Prostate gland (tissue), 2 donors: ENCODE measurements around the gene PCLO. TPM values are rescaled to one million over a fixed set of nuclear protein-coding genes. Genes with fewer than 3 reads are reported as not detected.
"Not testable (repeated sequence)": the region's sequence is repeated elsewhere in the genome, so short reads cannot be mapped to it uniquely, and the experiment has no call there.

Experiments
- DNase-seq: peaks from one replicate; pipeline ENCODE4 v3.0.0-alpha.2; 2019; ENCODE audit warnings: low spot score
- H3K27ac ChIP-seq, 2 donors: fragments of 200-600 bp; sonication (generic); 2 replicates each; pipeline ENCODE4 v1.5.1; 2017 to 2019
- H3K27me3 ChIP-seq: fragments of 200-600 bp; sonication (generic); replicated peaks from 2 replicates; pipeline ENCODE4 v1.5.1; 2019; ENCODE audit not compliant: insufficient read depth
- H3K36me3 ChIP-seq, 2 donors: fragments of 200-600 bp; sonication (generic); 1 replicate in 1 of 2; 2 replicates in 1 of 2; pipeline versions ENCODE4 v1.5.1 to v1.8.1; 2017 to 2019
- H3K4me1 ChIP-seq: fragments of 200-600 bp; sonication (generic); replicated peaks from 2 replicates; pipeline ENCODE4 v1.5.1; 2019
- H3K4me3 ChIP-seq, 2 donors: fragments of 200-600 bp; sonication (generic); 2 replicates each; pipeline ENCODE4 v1.5.1; 2017 to 2019
- H3K9me3 ChIP-seq: fragments of 200-600 bp; sonication (generic); 2 replicates; pipeline ENCODE4 v1.5.1; 2017
- CTCF ChIP-seq, 4 experiments: fragments of 200-600 bp in 2 of 4; fragments of 450-650 bp in 2 of 4; sonication (generic) in 2 of 4; IDR thresholded peaks; 1 replicate in 3 of 4; 2 replicates in 1 of 4; pipeline ENCODE4 v1.5.1; 2016 to 2019; ENCODE audit warnings: antibody characterized with exemption in 4 of 4, mild to moderate bottlenecking in 2 of 4, moderate library complexity in 2 of 4
- POLR2A ChIP-seq: fragments of 450-650 bp; IDR thresholded peaks from one replicate; pipeline ENCODE4 v1.6.1; 2016; ENCODE audit warnings: antibody characterized with exemption, mild to moderate bottlenecking
- POLR2AphosphoS5 ChIP-seq: sonication (generic); formaldehyde crosslinking; IDR thresholded peaks from one replicate; pipeline ENCODE4 v1.6.1; 2017; ENCODE audit warnings: antibody characterized with exemption
- WGBS: methylation state at CpG from one replicate; pipeline ENCODE4 v1.1.5; 2018; 5-methylcytosine and 5-hydroxymethylcytosine counted together
- intact Hi-C: fragments of 100-400 bp; cut with DNase I; formaldehyde crosslinking; loops from one replicate; pipeline ENCODE4 v1.14.2; 2022
- total RNA-seq, 2 donors: library from RNA; depleted of rRNA; stranded (reverse); fragments of >200 nt; gene quantifications; one replicate each; pipeline ENCODE4 v1.1.0, GENCODE V29; 2016

The PCLO gene
- total RNA-seq, 2 donors from 2014 or later, result 14.5 to 25.2 TPM

- DNase-seq, result no peak
- Histone ChIP-seq H3K27ac (no peak overlapping the region), H3K9me3 (no peaks in the 10 kb centered on the region), H3K4me3 (no peak overlapping the region), H3K4me1 (no peaks in the 10 kb centered on the region), H3K27me3 (no peaks in the 10 kb centered on the region), H3K36me3 (no peaks in the 10 kb centered on the region)
- intact Hi-C loops, result no loop called here
- TF ChIP-seq POLR2A, result no peak
- WGBS, result 86% methylated on average over 3 of the region's 3 CpGs
Measured at GRCh38 chr7:82897500-82897899, 265.2 kb downstream of the PCLO start.

- H3K27me3 ChIP-seq, H3K36me3 ChIP-seq, H3K27ac ChIP-seq, H3K4me3 ChIP-seq, H3K9me3 ChIP-seq, intact Hi-C loops, DNase-seq, H3K4me1 ChIP-seq: not testable (repeated sequence)
- 70% methylated on average over 7 of the region's 7 CpGs for WGBS
Measured at GRCh38 chr7:82894341-82894740, 268.3 kb downstream of the PCLO start.

GRCh38 chr7:82886324-82886723 lies 276.4 kb downstream of the PCLO start:
- intact Hi-C loops, result no loop called here
- no peak overlapping the region for H3K4me3 ChIP-seq
- no peaks in the 10 kb centered on the region for H3K27me3 ChIP-seq
- TF ChIP-seq CTCF (IDR thresholded peaks at IDR 0.05) (no peak), POLR2A (no peak), POLR2AphosphoS5 (no peak)
- H3K4me1 ChIP-seq, result no peaks in the 10 kb centered on the region
- no peak for DNase-seq
- H3K27ac ChIP-seq, result no peak overlapping the region
- no peaks in the 10 kb centered on the region for H3K9me3 ChIP-seq
- 37% methylated on average over 1 of the region's 1 CpG for whole genome bisulfite sequencing
- no peaks in the 10 kb centered on the region for H3K36me3 ChIP-seq

GRCh38 chr7:82865856-82866255 lies 296.8 kb downstream of the PCLO start:
- 84% methylated on average over 6 of the region's 6 CpGs for WGBS
- Histone ChIP-seq H3K27ac (no peak overlapping the region), H3K4me3 (no peak overlapping the region), H3K36me3 (no peaks in the 10 kb centered on the region), H3K4me1 (no peaks in the 10 kb centered on the region), H3K9me3 (no peaks in the 10 kb centered on the region), H3K27me3 (no peaks in the 10 kb centered on the region)
- DNase-seq, result no peak
- intact Hi-C loops, result no loop called here
- TF ChIP-seq POLR2AphosphoS5 (no peak), POLR2A (no peak), CTCF (IDR thresholded peaks at IDR 0.05) (no peak)

- H3K4me3 ChIP-seq, result no peak overlapping the region
- no peaks in the 10 kb centered on the region for H3K4me1 ChIP-seq
- no peaks in the 10 kb centered on the region for H3K27me3 ChIP-seq
- no peak for DNase-seq
- TF ChIP-seq POLR2A (no peak), CTCF (IDR thresholded peaks at IDR 0.05) (no peak)
- intact Hi-C loops, result no loop called here
- WGBS, result 88% methylated on average over 1 of the region's 1 CpG
- H3K27ac ChIP-seq, result no peak overlapping the region
- H3K9me3 ChIP-seq, result no peaks in the 10 kb centered on the region
- H3K36me3 ChIP-seq, result no peaks in the 10 kb centered on the region
Measured at GRCh38 chr7:82859106-82859850, 303.4 kb downstream of the PCLO start.

GRCh38 chr7:82851121-82851520 lies 311.6 kb downstream of the PCLO start:
- DNase-seq, result no peak
- 91% methylated on average over 4 of the region's 4 CpGs for WGBS
- intact Hi-C loops, result no loop called here
- Histone ChIP-seq H3K4me1 (no peaks in the 10 kb centered on the region), H3K4me3 (no peak overlapping the region), H3K27me3 (no peaks in the 10 kb centered on the region), H3K9me3 (no peaks in the 10 kb centered on the region), H3K36me3 (no peaks in the 10 kb centered on the region), H3K27ac (no peak overlapping the region)
- TF ChIP-seq POLR2AphosphoS5 (no peak), POLR2A (no peak), CTCF (IDR thresholded peaks at IDR 0.05) (no peak)
